H1 (cell line): ENCODE data around the gene RPP25. TPM values are rescaled to one million over a fixed set of nuclear protein-coding genes. Genes with fewer than 3 reads are reported as not detected.

Experiments
- CHD7 ChIP-seq: fragments of 300-600 bp; sonication (generic); IDR thresholded peaks from 2 replicates; pipeline ENCODE4 v1.7.1; 2012; ENCODE audit warnings: low read length, moderate library complexity, mild to moderate bottlenecking, inconsistent platforms; ENCODE audit not compliant: insufficient replicate concordance
- CREB1 ChIP-seq: IDR thresholded peaks from 2 replicates; pipeline ENCODE4 v1.6.1; 2012; ENCODE audit warnings: inconsistent platforms
- EGR1 ChIP-seq: IDR thresholded peaks from 2 replicates; pipeline ENCODE4 v1.6.1; 2011; ENCODE audit warnings: low read depth, low read length, borderline replicate concordance
- SIN3A ChIP-seq, 2 experiments: IDR thresholded peaks in 1 of 2; conservative IDR thresholded peaks in 1 of 2; 2 replicates each; pipeline ENCODE4 v1.6.1; 2011 to 2012; ENCODE audit warnings: low read length in 2 of 2, improper control_type of control experiment in 1 of 2, low read depth in 1 of 2, mild to moderate bottlenecking in 1 of 2
- SIRT6 ChIP-seq: IDR thresholded peaks from one replicate; pipeline ENCODE4 v1.7.1; 2012; ENCODE audit warnings: low read length, inconsistent platforms
- polyA plus RNA-seq, 7 experiments: library from polyadenylated mRNA; depleted of rRNA in 3 of 7; stranded (reverse) in 5 of 7; unstranded in 2 of 7; fragments of >200 nt in 5 of 7; fragments of 200-250 nt in 2 of 7; gene quantifications; 1 replicate in 5 of 7; 2 replicates in 1 of 7; 4 replicates in 1 of 7; pipeline versions ENCODE4 v1.2.1 to v1.2.3, GENCODE V29; 2011 to 2013; ENCODE audit warnings: missing spikeins in 2 of 7, mixed read lengths in 2 of 7
- total RNA-seq: library from RNA; stranded (reverse); fragmentation: NEBNext Ultra II Directional; extraction: Animal tissue kit (Norgen Biotek cat#: 25700); gene quantifications from 2 replicates; pipeline ENCODE4 v1.2.1, GENCODE V29; 2021

RPP25 gene
- total and polyA plus RNA-seq, 2 of the 8 experiments (the other 6 are each of a cell fraction or from before 2014, with no cell fraction given): 17.4 to 19.8 TPM

GRCh38 chr15:74995779-74996765 is 39.5 kb upstream of the RPP25 start (continued):
- TF ChIP-seq SIN3A (conservative IDR thresholded peaks at IDR 0.05 in 1 of 2, IDR thresholded peaks at IDR 0.05 in 1 of 2; ENCODE audit: low read depth in 1 of 2, low read length in 2 of 2) (peak in 1 of 2 experiments; percentile 22; a peak in 1 of 4 replicates), EGR1 (no peak), CREB1 (no peak), CHD7 (no peak), SIRT6 (no peak)
- TF ChIP-seq, all 59 proteins: peak for 5
